Hepatic stellate cell (primary cell): ENCODE data around the gene ZNF350.
"Not testable (repeated sequence)": the region's sequence is repeated elsewhere in the genome, so short reads cannot be mapped to it uniquely, and the experiment has no call there.

Source experiments
- DNase-seq: peaks from one replicate; pipeline ENCODE4 v3.0.0; 2011; ENCODE audit warnings: low spot score

The ZNF350 gene

DNA sequence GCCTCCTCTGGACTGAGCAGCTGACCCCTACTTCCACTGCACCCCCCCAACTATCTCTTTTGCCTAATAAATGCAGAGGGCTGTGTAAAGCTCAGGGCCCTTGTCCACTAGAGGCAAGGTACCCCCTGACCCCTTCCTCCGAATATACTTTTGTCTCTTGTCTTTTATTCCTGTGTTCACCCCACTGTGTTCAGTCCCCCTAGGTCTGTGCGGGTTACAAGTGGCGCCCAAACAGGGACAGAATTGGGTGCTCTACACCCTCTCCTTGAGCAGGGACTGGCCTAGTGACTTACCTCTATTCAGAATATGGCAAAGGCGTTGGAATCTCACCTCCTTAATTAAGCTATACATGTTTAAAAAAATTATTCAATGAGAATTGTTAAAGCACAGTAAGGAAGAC, 15.0 kb downstream of the ZNF350 start:
- no peak for DNase-seq

- DNase-seq: no peak
Observed at GRCh38 chr19:51970718-51971117, 15.9 kb downstream of the ZNF350 start.

DNA sequence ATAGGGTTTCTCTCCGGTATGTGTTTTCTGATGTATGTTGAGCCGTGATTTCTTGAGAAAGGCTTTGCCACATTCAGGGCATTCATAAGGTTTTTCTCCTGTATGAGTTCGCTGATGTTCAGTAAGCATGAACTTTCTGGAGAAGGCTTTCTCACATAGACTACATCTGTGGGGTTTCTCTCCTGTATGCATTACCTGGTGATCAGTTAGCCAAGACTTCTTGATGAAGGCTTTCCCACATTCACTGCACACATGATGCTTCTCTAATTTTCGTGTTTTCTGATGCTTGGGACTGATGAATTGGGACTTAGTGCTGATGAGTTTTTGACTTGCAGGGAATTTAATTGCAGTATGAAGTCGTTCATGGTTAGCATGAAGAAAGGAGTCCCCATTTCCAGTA, 21.1 kb downstream of the ZNF350 start:
- no peak for DNase-seq

DNA sequence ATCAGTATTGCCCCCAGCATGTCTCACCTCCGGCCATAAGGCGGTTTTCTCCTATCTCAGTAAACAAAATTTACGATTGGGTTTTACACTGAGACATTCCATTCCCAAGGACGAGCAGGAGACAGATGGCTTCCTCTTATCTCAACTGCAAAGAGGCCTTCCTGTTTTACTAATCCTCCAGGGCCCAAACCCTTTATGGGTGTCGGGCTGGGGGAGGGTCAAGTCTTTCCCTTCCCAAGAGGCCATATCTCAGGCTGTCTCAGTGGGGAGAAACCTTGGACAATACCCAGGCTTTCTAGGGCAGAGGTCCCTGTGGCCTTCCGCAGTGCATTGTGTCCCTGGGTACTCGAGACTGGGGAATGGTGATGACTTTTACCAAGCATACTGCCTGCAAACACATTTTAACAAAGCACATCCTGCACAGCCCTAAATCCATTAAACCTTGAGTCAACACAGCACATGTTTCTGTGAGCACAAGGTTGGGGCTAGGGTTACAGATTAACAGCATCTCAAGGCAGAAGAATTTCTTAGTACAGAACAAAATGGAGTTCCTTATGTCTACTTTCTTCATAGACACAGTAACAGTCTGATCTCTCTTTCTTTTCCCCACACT, 25.9 kb downstream of the ZNF350 start:
- not testable (repeated sequence) for DNase-seq

GRCh38 chr19:51959791-51960190, 26.8 kb downstream of the ZNF350 start:
- peak; percentile 2 for DNase-seq

- not testable (repeated sequence) for DNase-seq
Observed at GRCh38 chr19:51957846-51958245, 28.8 kb downstream of the ZNF350 start.

DNA sequence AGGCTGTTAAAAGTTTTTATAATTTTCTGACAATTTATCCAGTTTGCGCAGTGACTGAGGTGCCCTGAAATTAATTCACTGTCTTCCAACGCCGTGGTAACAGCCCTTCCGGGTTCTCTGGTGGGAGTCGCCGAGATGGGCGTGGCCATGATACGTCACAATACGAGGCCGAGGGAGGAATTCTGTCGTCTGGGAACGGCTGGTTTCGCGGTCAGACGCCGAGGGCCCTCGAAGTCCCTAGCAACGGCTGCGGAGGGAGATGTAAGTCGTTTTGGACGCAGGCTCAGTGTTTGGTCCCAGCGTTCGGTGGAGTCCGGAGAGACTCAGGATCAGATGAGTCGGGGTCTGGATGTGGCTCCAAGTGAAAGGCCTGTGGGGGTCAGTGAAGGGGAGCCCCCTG, 37.7 kb downstream of the ZNF350 start:
- peak; percentile 10 for DNase-seq

- DNase-seq: no peak
Observed at GRCh38 chr19:51946602-51947001, 40.0 kb downstream of the ZNF350 start.

GRCh38 chr19:51944798-51945552, 41.7 kb downstream of the ZNF350 start:
- no peak for DNase-seq

DNA sequence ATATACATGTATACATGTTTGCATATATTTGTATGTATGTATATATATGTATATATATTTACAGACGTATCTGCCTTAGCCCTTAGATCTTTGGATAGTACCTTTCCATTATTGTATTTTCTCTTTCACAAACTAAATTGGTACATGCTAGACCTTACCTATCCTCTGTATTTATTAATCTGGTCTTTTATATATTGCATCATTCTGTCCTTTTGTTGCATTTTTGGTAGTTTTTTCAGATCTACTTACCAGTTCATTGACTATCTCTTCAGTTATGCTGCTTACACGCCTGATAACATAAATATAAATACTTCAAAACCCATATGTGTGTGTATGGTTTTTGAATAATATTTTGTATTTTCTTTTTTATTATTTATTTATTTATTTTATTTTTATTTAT, 47.7 kb downstream of the ZNF350 start:
- DNase-seq: no peak

GRCh38 chr19:51931921-51932320, 54.7 kb downstream of the ZNF350 start:
- no peak for DNase-seq

- no peak for DNase-seq
Observed at GRCh38 chr19:51927859-51928258, 58.8 kb downstream of the ZNF350 start.

GRCh38 chr19:51926784-51927741, 59.6 kb downstream of the ZNF350 start, which contains the start of gene ZNF613:
TSS of gene ZNF613 (plus strand) at chr19:51927472. CDS start at chr19:51936221, 8,749 bp downstream.
- DNase-seq: peak; percentile 76

DNA sequence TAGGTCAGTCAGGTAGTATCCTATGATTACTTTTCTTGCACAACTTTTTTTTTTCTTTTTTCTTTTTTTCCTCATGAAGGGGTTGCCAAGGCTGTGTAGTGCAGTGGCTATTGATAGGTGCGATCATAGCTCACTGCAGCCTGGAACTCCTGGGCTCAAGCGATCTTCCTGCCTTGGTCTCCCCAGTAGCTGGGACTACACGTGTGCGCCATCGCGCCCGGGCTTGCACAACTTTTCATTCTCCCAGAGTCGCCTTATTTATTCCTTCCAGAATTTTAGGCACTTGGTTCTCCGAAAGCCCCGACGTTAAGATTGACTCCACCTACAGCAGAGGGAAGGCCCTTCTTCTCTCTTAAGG, 60.2 kb downstream of the ZNF350 start:
- no peak for DNase-seq

DNA sequence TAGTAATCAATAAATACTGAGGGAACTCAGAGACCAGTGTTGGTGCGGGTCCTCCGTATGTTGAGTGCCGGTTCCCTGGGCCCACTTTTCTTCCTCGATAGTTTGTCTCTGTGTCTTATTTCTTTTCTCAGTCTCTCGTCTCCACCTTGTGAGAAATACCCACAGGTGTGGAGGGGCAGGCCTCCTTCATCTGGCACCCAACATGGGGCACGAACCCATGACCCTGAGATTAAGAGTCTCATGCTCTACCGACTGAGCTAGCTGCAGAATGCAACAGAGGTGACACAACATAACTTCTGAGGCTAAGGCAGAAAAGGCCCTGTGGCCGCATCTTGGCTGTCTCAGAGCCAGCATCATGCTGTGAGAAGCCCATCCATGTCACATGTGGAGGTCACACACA, 64.7 kb downstream of the ZNF350 start:
- no peak for DNase-seq

- no peak for DNase-seq
Observed at GRCh38 chr19:51919606-51920005, 67.0 kb downstream of the ZNF350 start.

DNA sequence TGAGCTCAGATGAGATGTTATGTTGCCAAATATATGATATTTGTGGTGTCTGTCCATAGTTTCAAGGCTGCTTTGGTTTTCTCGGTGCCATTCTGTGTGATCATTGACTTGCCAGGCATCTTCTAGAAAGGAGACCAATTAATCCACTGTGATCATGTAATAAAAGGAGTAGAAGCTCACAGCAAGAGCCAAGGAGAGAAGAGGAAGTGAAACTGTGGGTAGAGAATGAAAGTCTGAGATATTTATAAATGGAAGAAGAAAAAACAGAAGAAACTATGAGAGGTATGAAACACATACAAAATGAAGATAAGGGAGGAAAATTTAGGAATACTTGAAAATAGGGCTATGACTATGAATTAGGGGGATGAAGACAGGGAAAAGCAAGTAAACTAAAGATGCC, 70.5 kb downstream of the ZNF350 start:
- DNase-seq: no peak

DNA sequence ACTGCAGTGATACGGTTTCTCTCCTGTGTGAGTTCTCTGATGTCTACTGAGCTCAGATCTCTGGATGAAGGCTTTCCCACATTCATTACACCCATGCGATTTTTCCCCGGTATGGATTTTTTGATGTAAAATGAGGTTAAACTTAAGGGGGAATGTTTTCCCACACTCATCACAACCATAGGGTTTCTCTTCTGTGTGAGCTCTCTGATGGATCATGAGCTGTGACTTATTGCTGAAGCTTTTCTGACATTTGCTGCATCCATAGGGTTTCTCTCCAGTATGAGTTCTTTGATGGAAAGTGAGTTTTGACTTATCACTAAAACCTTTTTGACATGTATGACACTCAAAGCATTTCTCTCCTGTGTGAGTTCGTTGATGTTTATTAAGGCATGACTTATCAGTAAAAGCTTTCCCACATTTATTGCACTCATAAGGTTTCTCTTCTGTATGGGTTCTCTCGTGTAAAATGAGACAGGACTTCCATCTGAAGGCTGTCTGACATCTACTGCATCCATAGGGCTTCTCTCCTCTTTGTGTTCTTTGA, 71.2 kb downstream of the ZNF350 start:
- no peak for DNase-seq
